WTC11 (cell line): ENCODE results near the gene CYP19A1. TPM values are rescaled to one million over a fixed set of nuclear protein-coding genes. Genes with fewer than 3 reads are reported as not detected.

Experiments used
- ATAC-seq: fragments of 200-7000 bp; cut with Tn5 transposase; 2 replicates; pipeline ENCODE4 v1.10.0; 2021; ENCODE audit warnings: mild to moderate bottlenecking, moderate library complexity
- CTCF ChIA-PET: fragments of 300-600 bp; sonication (Branson Sonifier 250); formaldehyde crosslinking; loops from one replicate; lab custom pipeline; 2021; ENCODE audit warnings: antibody characterized with exemption; lab: Charles Lee
- POLR2A ChIA-PET: fragments of 350-600 bp; sonication (Branson Sonifier 250); formaldehyde crosslinking; loops from one replicate; lab custom pipeline; 2021; ENCODE audit warnings: antibody characterized with exemption; lab: Charles Lee
- DNase-seq: peaks from one replicate; pipeline ENCODE4 v3.0.0; 2021; ENCODE audit warnings: low spot score
- H3K27ac Mint-ChIP-seq: 2 replicates; pipeline ENCODE4 v1.8.0; 2021; ENCODE audit warnings: mixed read lengths
- H3K27me3 Mint-ChIP-seq: 2 replicates; pipeline ENCODE4 v1.8.0; 2021; ENCODE audit warnings: low read depth, mild to moderate bottlenecking, moderate library complexity, mixed read lengths
- H3K36me3 Mint-ChIP-seq: 2 replicates; pipeline ENCODE4 v1.8.0; 2021; ENCODE audit warnings: mixed read lengths
- H3K4me1 Mint-ChIP-seq: 2 replicates; pipeline ENCODE4 v1.8.0; 2022; ENCODE audit warnings: mixed read lengths
- H3K4me3 Mint-ChIP-seq: 2 replicates; pipeline ENCODE4 v1.8.0; 2021; ENCODE audit warnings: mild to moderate bottlenecking, moderate library complexity, mixed read lengths
- H3K9me3 Mint-ChIP-seq: 2 replicates; pipeline ENCODE4 v1.8.0; 2021; ENCODE audit warnings: mixed read lengths
- CREM ChIP-seq: sonication (generic); formaldehyde crosslinking; IDR thresholded peaks from 2 replicates; pipeline ENCODE4 v1.8.1; 2022; ENCODE audit warnings: mild to moderate bottlenecking, missing genetic modification reagents, moderate library complexity
- ELF4 ChIP-seq: sonication (generic); formaldehyde crosslinking; IDR thresholded peaks from 2 replicates; pipeline ENCODE4 v1.8.1; 2022; ENCODE audit warnings: low read depth, mild to moderate bottlenecking, moderate library complexity, missing genetic modification reagents
- EMX1 ChIP-seq: fragments of 250-450 bp; sonication (Bioruptor Pico); IDR thresholded peaks from 2 replicates; pipeline ENCODE4 v1.8.0; 2021; ENCODE audit warnings: mild to moderate bottlenecking
- ETV6 ChIP-seq: sonication (generic); formaldehyde crosslinking; IDR thresholded peaks from 2 replicates; pipeline ENCODE4 v1.8.1; 2022; ENCODE audit warnings: mild to moderate bottlenecking, missing genetic modification reagents
- FOXJ3 ChIP-seq: sonication (generic); formaldehyde crosslinking; IDR thresholded peaks from 2 replicates; pipeline ENCODE4 v1.9.0; 2021; ENCODE audit warnings: missing genetic modification reagents, mild to moderate bottlenecking, borderline replicate concordance
- FOXK1 ChIP-seq: sonication (generic); formaldehyde crosslinking; IDR thresholded peaks from 2 replicates; pipeline ENCODE4 v1.8.0; 2022; ENCODE audit warnings: mild to moderate bottlenecking, moderate library complexity, missing genetic modification reagents
- KAT7 ChIP-seq: sonication (generic); formaldehyde crosslinking; IDR thresholded peaks from 2 replicates; pipeline ENCODE4 v1.8.1; 2023; ENCODE audit warnings: missing genetic modification reagents, mild to moderate bottlenecking, borderline replicate concordance
- NR1H2 ChIP-seq: sonication (generic); formaldehyde crosslinking; IDR thresholded peaks from 2 replicates; pipeline ENCODE4 v1.9.0; 2021; ENCODE audit warnings: mild to moderate bottlenecking, moderate library complexity, missing genetic modification reagents
- NR3C1 ChIP-seq: sonication (generic); formaldehyde crosslinking; conservative IDR thresholded peaks from 2 replicates; pipeline ENCODE4 v1.8.1; 2023; ENCODE audit warnings: low read depth, mild to moderate bottlenecking, missing genetic modification reagents
- OVOL2 ChIP-seq: fragments of 250-450 bp; sonication (Bioruptor Pico); IDR thresholded peaks from 2 replicates; pipeline ENCODE4 v1.9.0; 2021; ENCODE audit warnings: mild to moderate bottlenecking, borderline replicate concordance
- RELA ChIP-seq: sonication (generic); formaldehyde crosslinking; IDR thresholded peaks from 2 replicates; pipeline ENCODE4 v1.8.1; 2022; ENCODE audit warnings: missing genetic modification reagents, mild to moderate bottlenecking, borderline replicate concordance
- TCF7 ChIP-seq: sonication (generic); formaldehyde crosslinking; IDR thresholded peaks from 2 replicates; pipeline ENCODE4 v1.8.0; 2022; ENCODE audit warnings: mild to moderate bottlenecking, low read depth, missing genetic modification reagents, moderate library complexity
- TEAD1 ChIP-seq: sonication (generic); formaldehyde crosslinking; IDR thresholded peaks from 2 replicates; pipeline ENCODE4 v1.8.0; 2022; ENCODE audit warnings: mild to moderate bottlenecking, missing genetic modification reagents
- ZNF121 ChIP-seq: sonication (generic); formaldehyde crosslinking; IDR thresholded peaks from 2 replicates; pipeline ENCODE4 v1.8.0; 2023; ENCODE audit warnings: missing genetic modification reagents
- ZNF219 ChIP-seq: sonication (generic); formaldehyde crosslinking; IDR thresholded peaks from 2 replicates; pipeline ENCODE4 v1.8.0; 2023; ENCODE audit warnings: missing genetic modification reagents, mild to moderate bottlenecking, borderline replicate concordance
- ZNF232 ChIP-seq: sonication (generic); formaldehyde crosslinking; IDR thresholded peaks from 2 replicates; pipeline ENCODE4 v1.8.0; 2022; ENCODE audit warnings: mild to moderate bottlenecking, missing genetic modification reagents
- total RNA-seq: library from RNA; stranded (reverse); gene quantifications from 3 replicates; pipeline ENCODE4 v1.2.3, GENCODE V29; 2021
- TF ChIP-seq, protein P1 (sequence below): sonication (generic); formaldehyde crosslinking; IDR thresholded peaks from 2 replicates; pipeline ENCODE4 v1.8.1; 2023; ENCODE audit warnings: mild to moderate bottlenecking, missing genetic modification reagents
- TF ChIP-seq, protein P2 (sequence below): fragments of 200-600 bp; IDR thresholded peaks from 2 replicates; pipeline ENCODE4 v1.8.0; 2022; ENCODE audit warnings: antibody characterized with exemption
- TF ChIP-seq, protein P3 (sequence below): sonication (generic); formaldehyde crosslinking; IDR thresholded peaks from 2 replicates; pipeline ENCODE4 v1.8.0; 2022; ENCODE audit warnings: mild to moderate bottlenecking, missing genetic modification reagents
- TF ChIP-seq, protein P4 (sequence below): sonication (generic); formaldehyde crosslinking; IDR thresholded peaks from 2 replicates; pipeline ENCODE4 v1.8.1; 2023; ENCODE audit warnings: mild to moderate bottlenecking, missing genetic modification reagents, moderate library complexity
- TF ChIP-seq, protein P5 (sequence below): fragments of 250-450 bp; sonication (Bioruptor Pico); IDR thresholded peaks from 2 replicates; pipeline ENCODE4 v1.9.0; 2021; ENCODE audit warnings: mild to moderate bottlenecking, borderline replicate concordance
- TF ChIP-seq, protein P6 (sequence below): sonication (generic); formaldehyde crosslinking; IDR thresholded peaks from 2 replicates; pipeline ENCODE4 v1.8.1; 2023; ENCODE audit warnings: mild to moderate bottlenecking, missing genetic modification reagents, moderate library complexity

The CYP19A1 gene
- total RNA-seq, 1 experiment from 2014 or later, result not detected

DNA sequence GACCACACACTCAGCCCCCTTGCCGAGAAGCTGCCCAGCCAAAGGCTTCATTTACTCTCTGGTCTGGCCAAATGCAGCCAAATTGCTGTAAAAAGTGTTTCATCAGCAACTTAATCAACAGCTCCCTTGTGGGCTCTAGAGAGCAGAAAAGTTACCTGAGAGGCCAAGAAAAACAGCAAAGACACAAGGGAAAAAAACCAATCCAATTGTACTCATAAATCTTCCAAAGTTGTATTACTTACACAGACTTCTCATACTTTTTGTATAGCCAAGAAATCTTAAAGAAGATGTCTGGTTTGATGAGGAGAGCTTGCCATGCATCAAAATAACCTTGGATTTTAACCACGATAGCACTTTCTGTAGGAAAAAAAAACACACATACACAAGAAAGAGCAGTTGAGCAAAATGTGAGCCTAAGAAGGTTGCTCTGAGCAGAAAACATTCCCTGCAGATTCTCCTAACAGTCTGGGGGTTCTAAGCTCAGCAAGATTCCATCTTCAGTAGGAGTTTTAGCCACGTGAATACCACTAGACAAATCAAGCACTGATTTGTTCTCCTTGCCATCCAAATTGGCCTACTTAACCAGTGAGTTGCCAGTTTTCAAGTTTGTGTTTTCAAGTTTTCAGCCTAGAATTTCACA is 120.0 kb downstream of the CYP19A1 start:
- ATAC-seq (no peak), DNase-seq (no peak)
- no peak for TF ChIP-seq NR3C1
- no peak for TF ChIP-seq OVOL2 (CRISPR knock-in tag)
- no peak for TF ChIP-seq FOXJ3 (CRISPR knock-in tag)
- TF ChIP-seq, protein P1, sequence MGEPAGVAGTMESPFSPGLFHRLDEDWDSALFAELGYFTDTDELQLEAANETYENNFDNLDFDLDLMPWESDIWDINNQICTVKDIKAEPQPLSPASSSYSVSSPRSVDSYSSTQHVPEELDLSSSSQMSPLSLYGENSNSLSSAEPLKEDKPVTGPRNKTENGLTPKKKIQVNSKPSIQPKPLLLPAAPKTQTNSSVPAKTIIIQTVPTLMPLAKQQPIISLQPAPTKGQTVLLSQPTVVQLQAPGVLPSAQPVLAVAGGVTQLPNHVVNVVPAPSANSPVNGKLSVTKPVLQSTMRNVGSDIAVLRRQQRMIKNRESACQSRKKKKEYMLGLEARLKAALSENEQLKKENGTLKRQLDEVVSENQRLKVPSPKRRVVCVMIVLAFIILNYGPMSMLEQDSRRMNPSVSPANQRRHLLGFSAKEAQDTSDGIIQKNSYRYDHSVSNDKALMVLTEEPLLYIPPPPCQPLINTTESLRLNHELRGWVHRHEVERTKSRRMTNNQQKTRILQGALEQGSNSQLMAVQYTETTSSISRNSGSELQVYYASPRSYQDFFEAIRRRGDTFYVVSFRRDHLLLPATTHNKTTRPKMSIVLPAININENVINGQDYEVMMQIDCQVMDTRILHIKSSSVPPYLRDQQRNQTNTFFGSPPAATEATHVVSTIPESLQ (CRISPR knock-in tag), result no peak
- no peak for TF ChIP-seq ELF4 (CRISPR knock-in tag)
- no peak for TF ChIP-seq ZNF219 (CRISPR knock-in tag)
- H3K4me3 Mint-ChIP-seq, result no peak overlapping the region
- H3K4me1 Mint-ChIP-seq, result no peaks in the 10 kb centered on the region
- H3K27me3 Mint-ChIP-seq, result peaks cover 4% of the 10 kb centered on the region; the same call in 1 of the 2 replicates
- no peak overlapping the region for H3K27ac Mint-ChIP-seq
- no peaks in the 10 kb centered on the region for H3K9me3 Mint-ChIP-seq
- ChIA-PET CTCF (interaction anchor here (0.6 to 1.4 kb wide), 8 partner anchors 10 to 1120 kb away, joined by 3 to 10 read pairs (median 3); no protein-coding TSS in a partner anchor), POLR2A (no interaction called here)
- no peaks in the 10 kb centered on the region for H3K36me3 Mint-ChIP-seq

DNA sequence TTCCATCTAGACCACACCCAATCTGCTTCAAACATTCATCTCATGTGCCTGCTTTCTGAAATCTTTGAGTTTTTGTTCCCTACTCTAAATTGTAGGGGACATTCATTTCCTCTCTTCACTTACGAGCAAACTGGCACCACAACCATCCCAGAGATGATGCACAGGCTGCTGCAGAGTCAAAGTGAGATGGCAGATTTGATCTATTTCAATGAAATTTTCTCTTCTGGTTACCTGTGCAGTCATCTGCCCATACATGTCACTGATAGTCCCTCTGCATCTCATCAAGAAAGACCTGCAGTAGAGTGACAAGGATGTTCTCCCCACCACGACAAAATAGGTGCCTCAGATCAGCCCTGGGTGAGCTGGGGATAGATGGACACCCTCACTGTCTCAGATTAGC is 125.5 kb downstream of the CYP19A1 start:
- Mint-ChIP-seq H3K36me3 (no peaks in the 10 kb centered on the region), H3K4me3 (no peak overlapping the region), H3K27ac (no peak overlapping the region), H3K4me1 (no peaks in the 10 kb centered on the region; the same call in 1 of the 2 replicates), H3K9me3 (no peaks in the 10 kb centered on the region), H3K27me3 (peaks cover 4% of the 10 kb centered on the region; the same call in 1 of the 2 replicates)
- TF ChIP-seq CREM (CRISPR knock-in tag), result no peak
- TF ChIP-seq, protein P2, sequence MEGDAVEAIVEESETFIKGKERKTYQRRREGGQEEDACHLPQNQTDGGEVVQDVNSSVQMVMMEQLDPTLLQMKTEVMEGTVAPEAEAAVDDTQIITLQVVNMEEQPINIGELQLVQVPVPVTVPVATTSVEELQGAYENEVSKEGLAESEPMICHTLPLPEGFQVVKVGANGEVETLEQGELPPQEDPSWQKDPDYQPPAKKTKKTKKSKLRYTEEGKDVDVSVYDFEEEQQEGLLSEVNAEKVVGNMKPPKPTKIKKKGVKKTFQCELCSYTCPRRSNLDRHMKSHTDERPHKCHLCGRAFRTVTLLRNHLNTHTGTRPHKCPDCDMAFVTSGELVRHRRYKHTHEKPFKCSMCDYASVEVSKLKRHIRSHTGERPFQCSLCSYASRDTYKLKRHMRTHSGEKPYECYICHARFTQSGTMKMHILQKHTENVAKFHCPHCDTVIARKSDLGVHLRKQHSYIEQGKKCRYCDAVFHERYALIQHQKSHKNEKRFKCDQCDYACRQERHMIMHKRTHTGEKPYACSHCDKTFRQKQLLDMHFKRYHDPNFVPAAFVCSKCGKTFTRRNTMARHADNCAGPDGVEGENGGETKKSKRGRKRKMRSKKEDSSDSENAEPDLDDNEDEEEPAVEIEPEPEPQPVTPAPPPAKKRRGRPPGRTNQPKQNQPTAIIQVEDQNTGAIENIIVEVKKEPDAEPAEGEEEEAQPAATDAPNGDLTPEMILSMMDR, result no peak
- TF ChIP-seq RELA (CRISPR knock-in tag), result no peak
- DNase-seq (no peak), ATAC-seq (no peak)
- ChIA-PET CTCF (interaction anchor here (0.6 to 1.6 kb wide), 5 partner anchors 13 to 488 kb away, joined by 3 to 5 read pairs (median 5); no protein-coding TSS in a partner anchor), POLR2A (no interaction called here)

DNA sequence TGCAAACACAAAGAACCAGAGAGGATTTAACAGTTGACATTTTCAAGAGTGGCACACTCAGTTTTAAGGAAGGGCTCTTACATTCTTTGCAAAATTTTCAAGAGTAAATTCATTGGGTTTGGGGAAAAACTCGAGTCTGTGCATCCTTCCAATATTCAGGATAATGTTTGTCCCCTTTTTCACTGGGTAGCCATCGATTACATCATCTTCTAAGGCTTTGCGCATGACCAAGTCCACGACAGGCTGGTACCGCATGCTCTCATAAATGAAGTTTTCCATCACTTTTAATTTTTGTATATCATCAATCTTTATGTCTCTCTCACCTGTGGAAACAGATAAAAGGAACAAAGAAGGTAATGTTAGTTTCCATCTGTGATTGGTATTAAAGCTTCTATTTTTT is 126.2 kb downstream of the CYP19A1 start:
- Mint-ChIP-seq H3K9me3 (no peaks in the 10 kb centered on the region), H3K4me1 (peaks cover 5% of the 10 kb centered on the region; the same call in 1 of the 2 replicates), H3K36me3 (no peaks in the 10 kb centered on the region), H3K27me3 (peaks cover 4% of the 10 kb centered on the region; the same call in 1 of the 2 replicates), H3K4me3 (no peak overlapping the region), H3K27ac (no peak overlapping the region)
- TF ChIP-seq NR1H2 (no peak), KAT7 (CRISPR knock-in tag) (no peak), FOXK1 (CRISPR knock-in tag) (no peak), TCF7 (CRISPR knock-in tag) (no peak), ETV6 (no peak), ZNF121 (CRISPR knock-in tag) (no peak), EMX1 (no peak), TEAD1 (CRISPR knock-in tag) (no peak), ZNF232 (CRISPR knock-in tag) (no peak)
- TF ChIP-seq, protein P3, sequence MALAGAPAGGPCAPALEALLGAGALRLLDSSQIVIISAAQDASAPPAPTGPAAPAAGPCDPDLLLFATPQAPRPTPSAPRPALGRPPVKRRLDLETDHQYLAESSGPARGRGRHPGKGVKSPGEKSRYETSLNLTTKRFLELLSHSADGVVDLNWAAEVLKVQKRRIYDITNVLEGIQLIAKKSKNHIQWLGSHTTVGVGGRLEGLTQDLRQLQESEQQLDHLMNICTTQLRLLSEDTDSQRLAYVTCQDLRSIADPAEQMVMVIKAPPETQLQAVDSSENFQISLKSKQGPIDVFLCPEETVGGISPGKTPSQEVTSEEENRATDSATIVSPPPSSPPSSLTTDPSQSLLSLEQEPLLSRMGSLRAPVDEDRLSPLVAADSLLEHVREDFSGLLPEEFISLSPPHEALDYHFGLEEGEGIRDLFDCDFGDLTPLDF, result no peak
- TF ChIP-seq, protein P4, sequence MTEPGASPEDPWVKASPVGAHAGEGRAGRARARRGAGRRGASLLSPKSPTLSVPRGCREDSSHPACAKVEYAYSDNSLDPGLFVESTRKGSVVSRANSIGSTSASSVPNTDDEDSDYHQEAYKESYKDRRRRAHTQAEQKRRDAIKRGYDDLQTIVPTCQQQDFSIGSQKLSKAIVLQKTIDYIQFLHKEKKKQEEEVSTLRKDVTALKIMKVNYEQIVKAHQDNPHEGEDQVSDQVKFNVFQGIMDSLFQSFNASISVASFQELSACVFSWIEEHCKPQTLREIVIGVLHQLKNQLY (CRISPR knock-in tag), result no peak
- TF ChIP-seq, protein P5, sequence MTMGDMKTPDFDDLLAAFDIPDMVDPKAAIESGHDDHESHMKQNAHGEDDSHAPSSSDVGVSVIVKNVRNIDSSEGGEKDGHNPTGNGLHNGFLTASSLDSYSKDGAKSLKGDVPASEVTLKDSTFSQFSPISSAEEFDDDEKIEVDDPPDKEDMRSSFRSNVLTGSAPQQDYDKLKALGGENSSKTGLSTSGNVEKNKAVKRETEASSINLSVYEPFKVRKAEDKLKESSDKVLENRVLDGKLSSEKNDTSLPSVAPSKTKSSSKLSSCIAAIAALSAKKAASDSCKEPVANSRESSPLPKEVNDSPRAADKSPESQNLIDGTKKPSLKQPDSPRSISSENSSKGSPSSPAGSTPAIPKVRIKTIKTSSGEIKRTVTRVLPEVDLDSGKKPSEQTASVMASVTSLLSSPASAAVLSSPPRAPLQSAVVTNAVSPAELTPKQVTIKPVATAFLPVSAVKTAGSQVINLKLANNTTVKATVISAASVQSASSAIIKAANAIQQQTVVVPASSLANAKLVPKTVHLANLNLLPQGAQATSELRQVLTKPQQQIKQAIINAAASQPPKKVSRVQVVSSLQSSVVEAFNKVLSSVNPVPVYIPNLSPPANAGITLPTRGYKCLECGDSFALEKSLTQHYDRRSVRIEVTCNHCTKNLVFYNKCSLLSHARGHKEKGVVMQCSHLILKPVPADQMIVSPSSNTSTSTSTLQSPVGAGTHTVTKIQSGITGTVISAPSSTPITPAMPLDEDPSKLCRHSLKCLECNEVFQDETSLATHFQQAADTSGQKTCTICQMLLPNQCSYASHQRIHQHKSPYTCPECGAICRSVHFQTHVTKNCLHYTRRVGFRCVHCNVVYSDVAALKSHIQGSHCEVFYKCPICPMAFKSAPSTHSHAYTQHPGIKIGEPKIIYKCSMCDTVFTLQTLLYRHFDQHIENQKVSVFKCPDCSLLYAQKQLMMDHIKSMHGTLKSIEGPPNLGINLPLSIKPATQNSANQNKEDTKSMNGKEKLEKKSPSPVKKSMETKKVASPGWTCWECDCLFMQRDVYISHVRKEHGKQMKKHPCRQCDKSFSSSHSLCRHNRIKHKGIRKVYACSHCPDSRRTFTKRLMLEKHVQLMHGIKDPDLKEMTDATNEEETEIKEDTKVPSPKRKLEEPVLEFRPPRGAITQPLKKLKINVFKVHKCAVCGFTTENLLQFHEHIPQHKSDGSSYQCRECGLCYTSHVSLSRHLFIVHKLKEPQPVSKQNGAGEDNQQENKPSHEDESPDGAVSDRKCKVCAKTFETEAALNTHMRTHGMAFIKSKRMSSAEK (CRISPR knock-in tag), result no peak
- TF ChIP-seq, protein P6, sequence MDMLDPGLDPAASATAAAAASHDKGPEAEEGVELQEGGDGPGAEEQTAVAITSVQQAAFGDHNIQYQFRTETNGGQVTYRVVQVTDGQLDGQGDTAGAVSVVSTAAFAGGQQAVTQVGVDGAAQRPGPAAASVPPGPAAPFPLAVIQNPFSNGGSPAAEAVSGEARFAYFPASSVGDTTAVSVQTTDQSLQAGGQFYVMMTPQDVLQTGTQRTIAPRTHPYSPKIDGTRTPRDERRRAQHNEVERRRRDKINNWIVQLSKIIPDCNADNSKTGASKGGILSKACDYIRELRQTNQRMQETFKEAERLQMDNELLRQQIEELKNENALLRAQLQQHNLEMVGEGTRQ (CRISPR knock-in tag), result no peak
- ATAC-seq, result no peak
- no peak for DNase-seq
- POLR2A ChIA-PET, result no interaction called here
- CTCF ChIA-PET, result interaction anchor here (1.4 to 1.6 kb wide), 2 partner anchors 18 to 49 kb away, joined by 4 to 5 read pairs; no protein-coding TSS in a partner anchor
